MCF 10A (cell line): Measurements from ENCODE around the gene CNGA4. TPM values are rescaled to one million over a fixed set of nuclear protein-coding genes. Genes with fewer than 3 reads are reported as not detected.
A peak's percentile ranks its signal among the peaks of the same experiment; 100 is the strongest.

Source experiments
- BruUV-seq: library from RNA; stranded (reverse); fragments of 400-500 nt; replicated peaks from 2 replicates; lab custom pipeline; 2021; lab: Mats Ljungman, UMichigan
- CTCF ChIA-PET: fragments of 300-600 bp; sonication (Branson Sonifier 250); formaldehyde crosslinking; extraction: SDS; loops from one replicate; lab custom pipeline; 2021; ENCODE audit warnings: antibody characterized with exemption, inconsistent platforms; lab: Yijun Ruan, JAX
- POLR2A ChIA-PET: fragments of 300-600, 350-650 bp; sonication (Branson Sonifier 250); formaldehyde crosslinking; extraction: SDS; loops from one replicate; lab custom pipeline; 2020; ENCODE audit warnings: antibody characterized with exemption, inconsistent platforms; lab: Yijun Ruan, JAX
- DNase-seq: peaks from one replicate; pipeline ENCODE4 v3.0.0-alpha.2; 2018; ENCODE audit not compliant: unreplicated experiment
- H3K27ac Mint-ChIP-seq: one replicate; pipeline ENCODE4 v1.8.0; 2022; ENCODE audit warnings: mild to moderate bottlenecking, low read depth, mixed read lengths; ENCODE audit not compliant: unreplicated experiment
- H3K27me3 Mint-ChIP-seq: one replicate; pipeline ENCODE4 v1.8.0; 2022; ENCODE audit warnings: mixed read lengths; ENCODE audit not compliant: insufficient read depth, unreplicated experiment
- H3K36me3 Mint-ChIP-seq: one replicate; pipeline ENCODE4 v1.8.0; 2022; ENCODE audit warnings: mild to moderate bottlenecking, moderate library complexity, mixed read lengths; ENCODE audit not compliant: insufficient read depth, unreplicated experiment
- H3K4me1 Mint-ChIP-seq: one replicate; pipeline ENCODE4 v1.8.0; 2022; ENCODE audit warnings: mixed read lengths; ENCODE audit not compliant: insufficient read depth, unreplicated experiment
- H3K4me3 Mint-ChIP-seq: one replicate; pipeline ENCODE4 v1.8.0; 2022; ENCODE audit warnings: mild to moderate bottlenecking, moderate library complexity, mixed read lengths; ENCODE audit not compliant: unreplicated experiment
- H3K9me3 Mint-ChIP-seq: one replicate; pipeline ENCODE4 v1.8.0; 2022; ENCODE audit warnings: mixed read lengths; ENCODE audit not compliant: unreplicated experiment
- intact Hi-C: fragments of 100-400 bp; cut with micrococcal nuclease; formaldehyde crosslinking; loops from 2 replicates; pipeline ENCODE4 v1.14.1; 2022
- total RNA-seq: library from RNA; stranded (reverse); gene quantifications from 2 replicates; pipeline ENCODE4 v1.2.3, GENCODE V29; 2022
- TF ChIP-seq, protein P1 (sequence below): fragments of 200-600 bp; IDR thresholded peaks from one replicate; pipeline ENCODE4 v1.8.0; 2022; ENCODE audit warnings: antibody characterized with exemption, mild to moderate bottlenecking; ENCODE audit not compliant: unreplicated experiment

Gene CNGA4
- total RNA-seq, 1 experiment from 2014 or later: not detected

DNA sequence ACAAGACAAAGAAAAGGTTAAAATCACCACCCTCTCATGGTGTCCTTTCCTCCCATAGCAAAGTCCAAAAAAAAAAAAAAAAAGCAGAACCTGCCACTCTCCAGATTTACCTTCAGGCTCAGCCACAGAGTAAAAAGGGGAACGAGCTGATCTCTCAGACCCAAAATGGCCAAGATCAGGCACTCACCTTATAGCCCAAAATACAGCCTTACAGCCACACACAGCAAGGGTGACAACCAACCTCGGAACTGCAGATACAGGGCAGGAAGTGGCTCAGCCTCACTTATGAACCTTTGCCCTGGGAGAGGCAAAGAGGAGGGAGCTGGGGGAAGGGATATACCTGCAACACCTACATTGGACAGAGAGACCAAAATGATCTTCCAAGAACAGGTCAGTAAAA is 9.0 kb upstream of the CNGA4 start:
- intact Hi-C loops: no loop called here
- POLR2A ChIA-PET: interaction anchor here (0.8 to 1.8 kb wide), 2 partner anchors 10 to 90 kb away, joined by 3 to 5 read pairs; no protein-coding TSS in a partner anchor
- Mint-ChIP-seq H3K27ac (no peak overlapping the region), H3K27me3 (no peaks in the 10 kb centered on the region), H3K36me3 (no peaks in the 10 kb centered on the region), H3K4me1 (peaks cover 45% of the 10 kb centered on the region), H3K4me3 (no peak overlapping the region), H3K9me3 (no peaks in the 10 kb centered on the region)
- BruUV-seq: no TSS peak
- DNase-seq: no peak
- CTCF ChIA-PET: interaction anchor here (1.6 to 1.7 kb wide), 3 partner anchors 9 to 133 kb away, joined by 4 to 6 read pairs (median 5); no protein-coding TSS in a partner anchor
- TF ChIP-seq, protein P1, sequence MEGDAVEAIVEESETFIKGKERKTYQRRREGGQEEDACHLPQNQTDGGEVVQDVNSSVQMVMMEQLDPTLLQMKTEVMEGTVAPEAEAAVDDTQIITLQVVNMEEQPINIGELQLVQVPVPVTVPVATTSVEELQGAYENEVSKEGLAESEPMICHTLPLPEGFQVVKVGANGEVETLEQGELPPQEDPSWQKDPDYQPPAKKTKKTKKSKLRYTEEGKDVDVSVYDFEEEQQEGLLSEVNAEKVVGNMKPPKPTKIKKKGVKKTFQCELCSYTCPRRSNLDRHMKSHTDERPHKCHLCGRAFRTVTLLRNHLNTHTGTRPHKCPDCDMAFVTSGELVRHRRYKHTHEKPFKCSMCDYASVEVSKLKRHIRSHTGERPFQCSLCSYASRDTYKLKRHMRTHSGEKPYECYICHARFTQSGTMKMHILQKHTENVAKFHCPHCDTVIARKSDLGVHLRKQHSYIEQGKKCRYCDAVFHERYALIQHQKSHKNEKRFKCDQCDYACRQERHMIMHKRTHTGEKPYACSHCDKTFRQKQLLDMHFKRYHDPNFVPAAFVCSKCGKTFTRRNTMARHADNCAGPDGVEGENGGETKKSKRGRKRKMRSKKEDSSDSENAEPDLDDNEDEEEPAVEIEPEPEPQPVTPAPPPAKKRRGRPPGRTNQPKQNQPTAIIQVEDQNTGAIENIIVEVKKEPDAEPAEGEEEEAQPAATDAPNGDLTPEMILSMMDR: no peak

DNA sequence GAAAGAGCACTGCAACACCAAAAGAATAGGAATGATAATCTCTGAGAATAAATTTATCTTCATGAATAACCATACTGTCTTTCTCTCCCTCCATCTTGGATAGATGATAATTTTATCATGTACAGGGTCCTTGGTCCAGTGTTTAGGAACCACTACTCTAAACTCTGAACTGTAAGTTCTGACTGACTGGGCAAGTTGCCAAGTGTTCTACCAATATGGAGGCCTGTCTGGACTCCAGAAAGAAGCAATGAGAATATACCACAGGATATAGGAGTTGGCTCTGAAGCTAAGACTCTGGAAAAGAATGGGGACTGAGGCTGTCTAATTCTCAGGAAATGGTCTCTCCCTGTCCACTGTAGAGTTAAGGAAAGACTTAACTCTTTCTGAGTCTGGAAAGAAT is 6.0 kb upstream of the CNGA4 start:
- CTCF ChIA-PET: interaction anchor here (0.6 to 7.6 kb wide), 4 partner anchors 11 to 82 kb away, joined by 5 to 50 read pairs (median 9); no protein-coding TSS in a partner anchor

DNA sequence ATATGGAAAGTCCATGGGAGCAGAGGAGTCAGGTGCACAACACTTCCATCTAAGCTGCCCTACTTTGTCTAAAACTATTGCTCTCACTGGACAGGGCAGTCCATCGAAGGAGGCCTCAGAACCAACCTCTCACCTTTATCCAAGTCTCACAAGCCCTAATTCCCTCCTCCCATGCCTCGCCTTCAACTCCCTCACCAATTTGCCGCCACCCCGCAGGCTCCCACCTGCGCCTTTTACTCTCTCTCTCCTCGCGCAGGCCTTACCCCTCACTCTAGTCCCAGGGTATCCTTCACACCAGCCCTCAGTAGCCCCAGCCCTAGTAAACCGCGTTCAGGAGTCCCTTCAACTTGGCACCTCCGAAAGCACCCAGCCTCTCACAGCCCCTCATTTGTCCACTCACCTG is 4.9 kb upstream of the CNGA4 start:
- H3K27ac Mint-ChIP-seq: peak overlapping the region; percentile 93
- no peaks in the 10 kb centered on the region for H3K9me3 Mint-ChIP-seq
- H3K36me3 Mint-ChIP-seq: no peaks in the 10 kb centered on the region
- TF ChIP-seq, protein P1: no peak
- POLR2A ChIA-PET: interaction anchor here (0.6 to 5.7 kb wide), 15 partner anchors 9 to 543 kb away, joined by 3 to 59 read pairs (median 5); partner anchors contain the start of genes ARFIP2, CAVIN3, MRPL17 and TIMM10B
- no peak for DNase-seq
- BruUV-seq: no TSS peak
- peak overlapping the region; percentile 94 for H3K4me3 Mint-ChIP-seq
- H3K27me3 Mint-ChIP-seq: no peaks in the 10 kb centered on the region
- CTCF ChIA-PET: interaction anchor here (0.7 to 7.6 kb wide), 6 partner anchors 12 to 229 kb away, joined by 3 to 50 read pairs (median 5); no protein-coding TSS in a partner anchor
- peaks cover 26% of the 10 kb centered on the region for H3K4me1 Mint-ChIP-seq
- intact Hi-C loops: loop anchor here (1.0 to 2.0 kb wide), 3 partner anchors 15 to 86 kb away; partner anchors contain the start of gene CAVIN3

More for the DNA sequence above, 6.0 kb upstream of the CNGA4 start:
- H3K4me3 Mint-ChIP-seq: peak overlapping the region; percentile 94
- intact Hi-C loops: no loop called here
- no peaks in the 10 kb centered on the region for H3K27me3 Mint-ChIP-seq
- no peaks in the 10 kb centered on the region for H3K9me3 Mint-ChIP-seq
- POLR2A ChIA-PET: interaction anchor here (1.3 to 5.7 kb wide), 4 partner anchors 12 to 156 kb away, joined by 4 to 59 read pairs (median 36); partner anchors contain the start of gene CAVIN3
- TF ChIP-seq, protein P1: no peak
- peaks cover 26% of the 10 kb centered on the region for H3K4me1 Mint-ChIP-seq
- DNase-seq: no peak
- BruUV-seq: no TSS peak
- H3K27ac Mint-ChIP-seq: peak overlapping the region; percentile 93
- H3K36me3 Mint-ChIP-seq: no peaks in the 10 kb centered on the region

DNA sequence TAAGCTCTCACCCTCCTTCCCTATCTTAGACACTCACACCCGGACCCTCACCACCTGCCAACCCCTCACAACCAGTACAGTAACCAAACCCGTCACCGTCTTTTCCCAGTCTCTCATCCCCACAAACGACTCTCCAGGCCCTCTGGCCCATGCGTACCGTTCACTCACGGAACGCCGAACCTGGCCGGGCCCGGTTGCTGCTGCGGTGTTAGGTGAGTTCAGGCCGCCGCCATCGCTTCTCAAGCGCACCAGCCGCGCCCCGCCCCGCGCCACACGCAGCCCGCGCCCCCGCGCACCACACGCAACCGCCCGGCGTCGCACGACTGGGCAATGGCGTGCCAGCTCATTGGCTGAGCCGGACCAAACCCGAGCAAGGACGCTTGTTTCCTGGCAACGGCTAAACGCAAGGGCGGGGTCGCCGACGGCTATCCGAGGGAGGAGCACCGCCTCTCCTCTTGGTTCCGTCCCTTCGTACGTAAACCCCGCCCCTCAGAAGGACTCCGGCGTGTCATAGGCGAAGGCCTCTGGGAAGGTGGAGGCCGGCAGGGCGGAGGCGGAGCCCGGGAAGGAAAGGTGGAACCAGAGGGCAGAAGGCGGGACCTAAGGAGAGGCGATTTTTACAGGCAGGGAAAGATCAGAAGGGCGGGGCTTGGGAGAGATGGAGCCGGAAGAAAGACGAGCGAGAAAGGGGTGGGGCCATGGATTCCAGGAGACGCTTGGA is 4.3 kb upstream of the CNGA4 start, which contains the start of gene FHIP1B:
Gene FHIP1B (minus strand): TSS at position 250 of the 721 bp plus-strand sequence. CDS start 10,120 bp downstream, outside the sequence.
- CTCF ChIA-PET: interaction anchor here (0.5 to 7.6 kb wide), 10 partner anchors 13 to 229 kb away, joined by 3 to 50 read pairs (median 4); no protein-coding TSS in a partner anchor
- Mint-ChIP-seq H3K4me1 (peaks cover 26% of the 10 kb centered on the region), H3K9me3 (no peaks in the 10 kb centered on the region), H3K27ac (peak within 1 kb of the TSS; percentile 93), H3K36me3 (no peaks in the 10 kb centered on the region), H3K27me3 (no peaks in the 10 kb centered on the region), H3K4me3 (peak within 1 kb of the TSS; percentile 94)
- TF ChIP-seq, protein P1: no peak
- intact Hi-C loops: loop anchor here (1.0 to 2.0 kb wide), 3 partner anchors 14 to 86 kb away; partner anchors contain the start of gene CAVIN3
- no TSS peak for BruUV-seq
- peak; percentile 100 for DNase-seq
- POLR2A ChIA-PET: interaction anchor here (0.5 to 5.7 kb wide), 19 partner anchors 10 to 544 kb away, joined by 3 to 59 read pairs (median 4); partner anchors contain the start of genes ARFIP2, CAVIN3, MRPL17 and SMPD1
